GM18526 (cell line): ENCODE measurements around the gene FGFRL1.

ENCODE experiments used
- POLR2A ChIP-seq: IDR thresholded peaks from 3 replicates; pipeline ENCODE4 v1.6.1; 2011; ENCODE audit not compliant: insufficient read length; ENCODE audit errors: extremely low read depth

FGFRL1 gene

DNA sequence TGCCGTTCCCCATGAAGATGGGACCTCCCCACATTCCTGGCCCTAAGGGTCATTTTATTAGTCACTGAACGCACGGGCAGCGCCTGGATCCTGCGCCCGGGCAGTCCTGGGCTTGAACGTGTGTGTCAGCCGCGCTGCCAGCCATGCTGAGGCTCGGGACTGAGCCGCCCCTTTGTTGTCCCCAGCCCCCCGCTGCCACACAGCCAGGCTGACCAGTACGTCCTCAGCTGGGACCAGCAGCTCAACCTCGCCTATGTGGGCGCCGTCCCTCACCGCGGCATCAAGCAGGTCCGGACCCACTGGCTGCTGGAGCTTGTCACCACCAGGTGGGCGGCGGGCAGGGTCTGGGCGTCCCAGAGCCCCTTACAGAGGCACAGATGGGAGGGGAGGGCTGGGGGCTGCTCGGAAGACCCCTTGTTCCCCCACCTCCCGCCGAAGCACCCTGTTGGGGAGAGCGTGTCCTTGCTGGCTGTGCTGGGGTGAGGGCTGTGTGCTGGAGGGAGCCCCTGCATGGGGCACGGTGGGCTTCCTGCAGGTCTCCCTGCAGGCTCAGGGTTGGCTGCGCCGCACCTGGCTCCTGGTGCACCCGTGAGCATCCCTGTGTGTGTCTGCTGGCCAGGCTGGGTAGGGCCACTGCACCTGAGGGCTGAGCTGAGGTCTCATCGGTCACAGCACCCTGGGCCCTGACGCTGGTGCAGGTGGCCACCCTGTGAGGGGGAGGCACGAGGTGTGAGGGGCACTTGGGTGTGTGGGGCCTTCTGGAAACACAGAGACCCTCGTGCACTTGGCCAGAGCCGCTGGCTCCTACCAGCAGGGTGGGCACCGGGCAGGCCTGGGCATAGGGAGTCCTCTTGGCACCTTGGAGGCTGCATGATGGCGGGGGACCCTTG is 23.6 kb upstream of the FGFRL1 start:
- no peak for TF ChIP-seq POLR2A

DNA sequence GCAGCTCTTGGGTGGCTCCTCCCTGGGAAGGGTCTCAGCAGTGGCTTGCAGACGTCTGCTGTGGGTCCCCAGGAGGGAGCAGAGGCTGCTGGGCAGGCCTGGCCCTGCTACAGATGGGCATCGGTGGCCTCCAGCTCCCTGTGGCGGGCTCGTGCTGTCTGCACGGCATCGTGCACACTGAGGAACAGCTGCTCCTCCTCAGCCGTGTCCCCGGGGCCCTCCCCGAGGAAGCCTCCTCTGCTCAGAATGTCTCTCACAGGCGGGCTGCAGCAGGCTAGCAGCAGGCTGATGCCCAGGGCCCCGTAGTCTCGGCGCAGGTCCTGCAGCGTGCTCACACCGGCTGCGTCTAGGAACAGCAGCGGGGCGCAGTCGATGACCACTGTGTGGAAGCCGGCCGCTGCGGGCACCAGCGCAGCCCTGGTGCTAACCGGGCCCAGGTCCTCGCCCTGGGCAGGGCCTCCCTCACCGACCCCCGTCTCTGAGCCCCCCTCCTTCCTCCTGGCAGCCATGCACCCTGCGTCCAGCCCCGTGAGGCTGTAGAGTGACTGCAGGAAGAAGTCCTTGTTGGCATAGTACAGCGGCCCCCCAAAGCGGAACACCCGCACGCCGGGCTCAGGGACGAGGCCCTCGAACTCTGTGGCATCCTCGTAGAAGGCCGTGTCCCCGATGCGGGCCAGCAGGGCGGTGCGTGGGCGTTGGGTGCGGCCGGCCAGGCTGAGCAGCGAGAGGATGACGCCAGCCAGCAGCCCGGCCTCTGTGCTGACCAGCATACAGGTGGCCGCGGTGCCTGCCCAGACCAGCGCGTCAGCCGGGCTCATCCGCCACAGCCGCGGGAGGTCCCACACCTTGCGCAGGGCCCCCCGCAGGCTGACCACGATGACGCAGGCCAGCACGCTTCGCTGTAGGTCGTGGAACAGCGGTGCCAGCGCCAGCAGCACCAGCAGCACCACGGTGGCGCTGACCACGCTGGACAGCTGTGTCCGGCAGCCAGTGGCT is 22.4 kb upstream of the FGFRL1 start:
- no peak for TF ChIP-seq POLR2A

DNA sequence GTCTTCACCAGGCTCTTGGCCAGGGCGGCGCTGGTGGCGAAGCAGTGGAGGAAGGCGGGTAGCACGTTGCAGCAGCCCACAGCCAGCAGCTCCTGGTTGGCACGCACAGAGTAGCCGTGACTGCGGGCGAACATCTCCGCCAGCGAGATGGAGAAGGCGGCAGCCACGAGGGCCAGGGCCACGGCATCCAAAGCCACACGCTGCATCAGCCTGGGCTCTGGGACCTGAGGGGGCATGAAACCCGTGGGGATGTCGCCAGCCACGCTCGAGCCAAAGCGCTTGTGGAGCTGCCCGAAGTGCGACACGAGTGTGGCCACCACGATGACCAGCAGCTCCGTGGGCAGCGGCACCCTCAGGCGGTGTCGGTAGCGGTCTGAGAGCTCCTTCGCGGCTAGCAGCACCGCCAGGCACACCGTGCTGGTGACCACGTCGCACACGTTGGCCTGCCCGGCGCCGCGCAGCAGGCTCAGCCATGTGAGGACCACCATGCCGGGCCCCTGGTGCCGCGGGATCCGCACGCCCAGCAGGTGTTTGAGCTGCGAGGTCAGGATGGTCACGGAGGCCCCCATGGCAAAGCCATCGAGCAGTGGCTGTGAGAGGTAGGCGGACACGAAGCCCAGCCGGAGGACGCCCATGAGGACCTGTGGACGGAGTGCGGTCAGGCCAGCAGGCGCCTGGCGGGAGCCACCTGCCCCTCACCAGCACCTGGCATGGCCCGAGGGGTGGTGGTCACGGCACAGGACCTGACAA is 21.5 kb upstream of the FGFRL1 start:
- TF ChIP-seq POLR2A: no peak

DNA sequence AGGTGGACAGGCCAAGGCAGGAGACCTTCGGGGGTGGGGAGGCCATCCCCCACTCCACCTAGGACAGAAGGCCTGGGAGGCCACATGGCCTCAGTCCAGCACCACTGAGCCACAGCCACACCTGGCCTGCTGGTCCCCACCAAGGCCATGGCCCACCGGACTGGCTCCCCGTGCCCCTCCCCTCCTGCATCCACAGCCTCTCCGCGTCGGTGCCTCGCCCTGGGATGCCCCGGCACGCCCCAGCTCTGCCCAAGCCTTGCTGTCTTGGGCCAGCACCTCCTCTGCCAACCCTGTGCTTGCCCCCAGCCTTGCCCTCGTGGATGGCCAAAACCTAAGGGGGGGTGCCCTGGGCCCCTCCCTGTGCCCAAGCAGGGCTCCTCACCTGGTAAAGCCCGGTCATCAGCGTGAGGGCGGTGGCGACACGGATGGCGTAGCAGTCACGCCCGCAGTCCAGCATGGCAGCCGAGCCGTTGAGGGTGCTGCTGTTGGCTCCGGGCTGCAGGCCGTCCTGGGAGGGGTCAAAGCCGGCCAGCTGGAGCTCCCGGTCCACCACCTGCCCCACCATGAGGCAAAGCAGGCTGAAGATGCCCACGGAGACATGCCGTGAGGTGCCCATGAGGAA is 20.6 kb upstream of the FGFRL1 start:
- TF ChIP-seq POLR2A: no peak

DNA sequence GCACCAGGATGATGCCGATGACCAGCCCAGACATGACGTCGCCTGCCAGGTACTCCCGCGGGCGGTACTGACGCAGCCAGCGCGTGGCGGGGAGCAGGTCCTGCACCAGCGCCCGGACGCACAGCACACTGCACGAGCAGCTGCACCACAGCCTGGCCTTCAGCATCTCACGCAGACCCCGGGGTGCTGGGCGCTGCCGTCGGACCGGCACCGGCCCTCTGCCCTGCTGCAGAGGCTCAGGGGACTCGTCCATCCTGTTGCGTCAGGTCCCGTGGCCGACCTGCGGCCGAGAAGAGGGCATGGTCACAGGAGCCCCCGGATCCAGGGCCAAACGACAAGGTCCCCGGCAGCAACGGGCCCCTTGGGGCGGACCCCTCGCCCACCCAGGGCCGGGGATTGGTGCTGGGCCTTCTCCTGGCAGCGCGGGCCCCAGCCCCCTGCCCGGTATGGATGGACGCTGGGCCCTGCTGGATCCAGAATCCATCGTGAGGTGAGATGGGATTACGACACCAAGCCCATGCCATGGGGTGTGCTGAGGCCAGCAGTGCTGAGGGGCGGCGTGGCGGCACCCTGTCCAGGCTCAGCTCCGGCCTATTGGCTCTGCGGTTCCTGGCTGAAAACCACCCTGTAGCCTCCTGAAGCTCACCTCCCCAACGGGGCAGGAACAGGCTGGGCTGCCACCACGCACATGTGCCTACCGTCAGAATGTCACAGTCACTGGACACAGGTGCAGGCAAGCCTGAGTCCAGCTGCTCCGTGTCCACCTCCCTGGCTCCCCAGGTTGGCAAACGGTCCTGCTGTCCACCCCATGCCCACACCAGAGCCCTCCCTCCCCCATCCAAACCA is 19.8 kb upstream of the FGFRL1 start:
- TF ChIP-seq POLR2A: no peak

DNA sequence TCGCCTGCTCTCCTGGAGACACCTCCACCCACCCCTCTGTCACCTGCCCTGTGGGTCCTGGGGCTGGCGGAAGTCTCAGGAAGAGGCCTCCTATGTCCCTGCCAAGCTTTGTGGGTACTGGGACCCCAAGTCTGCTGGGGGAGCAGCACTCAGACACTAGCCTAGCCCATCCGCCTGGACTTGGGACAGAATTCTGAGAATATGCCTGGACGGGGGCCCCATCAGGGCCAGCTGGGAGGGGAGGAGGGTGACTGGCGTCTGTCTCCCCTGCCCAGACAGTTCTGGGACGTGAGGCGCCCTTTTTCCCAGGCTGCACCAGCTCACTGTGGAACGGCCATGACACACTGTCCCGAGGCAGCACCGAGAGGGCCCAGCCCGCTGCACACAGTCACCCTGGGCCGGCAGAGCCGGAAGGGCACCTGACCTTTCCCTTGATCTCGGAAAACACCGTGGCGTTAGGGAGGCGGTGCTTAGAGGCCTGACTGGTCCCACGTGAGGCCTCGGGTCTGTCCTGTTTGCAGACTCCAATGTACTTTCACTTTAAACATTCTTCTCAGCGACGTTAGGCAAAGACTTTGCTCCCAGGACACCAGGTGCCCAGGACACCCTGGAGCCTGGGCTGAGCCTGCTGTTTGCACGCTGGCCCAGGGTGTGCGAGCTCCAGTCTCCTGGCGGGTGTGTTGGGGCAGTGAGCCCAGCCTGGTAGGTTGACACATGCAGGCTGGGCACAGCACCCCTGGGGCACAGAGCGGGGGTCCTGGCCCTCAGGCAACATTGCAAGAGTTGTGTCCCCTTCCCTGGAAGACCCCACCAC is 18.9 kb upstream of the FGFRL1 start:
- no peak for TF ChIP-seq POLR2A

DNA sequence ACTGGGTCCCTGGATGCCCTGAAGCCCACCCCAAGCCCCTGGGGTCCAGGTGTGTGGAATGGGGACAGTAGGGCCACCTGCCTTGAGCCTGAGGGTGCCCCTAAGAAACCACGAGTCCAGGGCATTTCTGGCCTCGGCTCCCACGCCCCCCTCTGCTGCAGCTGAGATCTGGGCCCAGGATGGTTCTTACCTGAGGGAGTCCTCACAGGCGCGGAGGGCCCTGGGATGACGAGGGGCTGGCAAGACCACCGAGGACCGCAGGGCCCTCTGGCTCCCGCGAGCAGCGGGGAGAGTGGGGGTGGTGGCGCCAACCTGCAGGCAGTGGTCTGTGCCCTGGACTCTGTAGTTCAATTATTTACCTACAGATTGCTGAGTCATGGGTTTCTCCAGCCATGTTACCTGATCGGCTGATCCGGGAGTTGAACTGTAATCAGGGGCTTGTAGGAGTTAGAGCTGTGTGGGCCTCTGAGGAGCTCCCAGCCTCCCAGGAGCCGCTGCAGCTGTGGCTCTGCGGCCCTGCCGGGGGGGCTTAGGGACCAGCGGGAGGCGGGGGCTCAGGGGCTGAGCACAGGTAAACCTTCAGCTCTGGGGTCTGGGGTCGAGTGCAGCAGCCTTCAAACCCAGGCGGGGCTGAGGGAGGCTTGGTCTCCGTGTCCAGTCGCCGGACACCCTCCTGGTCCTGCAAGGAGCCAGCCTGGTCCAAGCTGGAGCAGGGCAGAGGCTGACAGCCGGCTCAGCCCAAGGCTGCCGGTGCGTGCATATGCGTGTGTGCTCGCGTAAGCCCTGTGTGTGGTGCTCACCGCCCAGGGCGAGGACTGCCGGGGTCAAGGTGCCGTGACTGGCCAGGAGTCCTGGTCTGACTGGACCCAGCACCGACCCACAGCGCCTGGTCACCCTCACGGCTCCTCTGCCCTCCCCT is 18.1 kb upstream of the FGFRL1 start, which contains the start of gene SLC26A1:
Gene SLC26A1, minus strand, starts transcription at position 294 of the 919 bp plus-strand sequence. CDS start 1,701 bp downstream, outside the sequence.
- TF ChIP-seq POLR2A: no peak

DNA sequence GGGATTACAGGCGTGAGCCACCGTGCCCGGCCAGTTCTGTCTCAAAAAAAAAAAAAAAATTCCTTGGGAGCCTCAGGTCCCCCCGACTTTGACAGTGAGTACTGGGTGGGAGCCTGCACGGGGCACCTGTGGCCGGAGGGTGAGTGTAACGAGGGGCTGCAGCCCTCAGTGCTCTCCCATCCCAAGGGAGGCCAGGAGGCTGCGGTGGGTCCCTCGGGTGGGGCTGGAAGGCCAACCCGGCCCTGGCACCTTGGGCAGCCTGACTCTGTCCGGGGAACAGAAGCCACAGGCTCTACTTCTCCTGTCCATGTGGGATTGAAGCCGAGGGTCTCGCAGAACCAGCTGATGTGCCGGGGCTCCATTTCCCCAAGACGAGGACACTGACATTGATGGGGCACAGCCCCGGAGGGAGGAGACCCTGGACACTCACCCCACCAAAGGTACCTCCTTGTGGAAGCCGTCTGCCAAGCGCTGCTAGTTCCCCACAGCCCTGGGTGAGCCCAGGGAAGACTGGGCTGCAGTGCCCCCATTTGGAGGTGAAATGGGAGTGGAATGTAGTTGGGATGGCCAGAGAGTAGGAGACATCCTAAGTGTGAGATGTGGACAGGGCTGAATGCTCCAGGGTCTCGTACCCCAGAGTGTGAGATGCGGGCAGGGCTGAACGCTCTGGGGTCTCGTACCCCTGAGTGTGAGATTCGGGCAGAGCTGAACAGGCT is 16.0 kb upstream of the FGFRL1 start:
- no peak for TF ChIP-seq POLR2A

DNA sequence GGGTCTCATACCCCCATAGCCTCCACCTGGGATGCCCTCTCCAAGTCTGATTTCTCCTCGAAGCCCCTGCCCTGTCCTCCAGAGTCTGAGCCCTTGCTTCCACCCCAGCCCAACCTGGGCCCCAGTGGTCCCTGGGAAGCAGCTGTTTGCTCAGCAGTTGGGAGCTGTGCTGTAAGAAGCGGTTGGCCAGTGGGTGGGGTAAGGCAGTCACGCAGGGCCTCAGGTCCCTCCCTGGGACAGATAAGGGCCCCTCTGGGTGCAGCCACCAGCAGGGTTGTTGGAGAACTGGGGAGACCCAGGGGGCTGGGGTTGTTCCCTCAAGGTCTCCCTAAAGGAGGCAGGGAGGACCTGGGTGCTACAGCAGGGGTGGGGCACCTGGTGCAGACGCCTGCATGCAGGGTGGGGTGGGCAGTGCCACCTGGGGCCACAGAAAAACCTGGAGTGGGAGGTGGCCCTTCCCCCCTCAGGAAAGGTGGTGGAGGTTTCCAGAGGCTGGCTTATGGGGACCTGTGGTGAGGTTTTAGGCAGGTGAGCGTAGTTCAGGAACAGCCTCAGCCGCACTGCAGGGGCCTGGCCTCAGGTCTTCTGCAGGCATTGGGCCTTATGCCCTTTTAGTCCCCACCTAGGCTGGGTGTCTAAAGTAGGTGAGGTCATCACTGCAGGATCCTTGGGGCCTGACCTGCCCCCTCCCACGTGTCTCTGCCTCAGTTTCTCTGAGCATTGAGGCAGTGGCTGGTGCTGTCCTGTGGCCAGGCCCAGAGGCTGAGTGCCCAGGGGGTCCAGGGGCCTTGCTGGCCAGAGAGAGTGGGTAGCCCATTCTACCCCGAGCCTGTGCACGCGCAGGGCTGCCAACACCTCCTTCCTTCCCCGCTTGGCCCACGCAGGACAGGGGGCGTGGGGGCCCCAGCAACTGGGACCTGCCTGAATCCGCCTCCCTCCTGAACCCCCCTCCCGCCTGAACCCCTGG is 15.1 kb upstream of the FGFRL1 start:
- no peak for TF ChIP-seq POLR2A

DNA sequence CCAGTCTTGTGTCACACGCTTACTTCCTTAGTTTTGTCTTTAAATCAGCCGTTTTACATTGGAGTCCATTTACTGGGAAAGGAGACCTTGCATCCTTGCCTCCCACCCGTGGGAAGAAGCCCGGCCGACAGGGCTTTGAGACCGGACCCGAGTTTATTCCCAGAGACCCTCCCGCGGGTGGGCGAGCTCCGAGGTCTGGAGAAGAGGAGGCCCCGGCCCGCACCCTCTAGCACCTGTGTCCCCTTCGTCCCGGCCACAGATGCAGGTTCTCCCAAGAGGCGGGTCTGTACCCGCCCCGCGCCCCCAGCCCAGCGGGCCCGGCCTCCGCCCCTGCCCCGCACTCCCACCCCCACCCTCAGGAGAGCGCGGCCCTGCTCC is 14.4 kb upstream of the FGFRL1 start:
- TF ChIP-seq POLR2A: no peak
